ENCODE results near the gene ENTPD1. TPM values are rescaled to one million over a fixed set of nuclear protein-coding genes. Genes with fewer than 3 reads are reported as not detected.
"Not testable (repeated sequence)": the region's sequence is repeated elsewhere in the genome, so short reads cannot be mapped to it uniquely, and the experiment has no call there.

The ENTPD1 gene
- total and polyA plus RNA-seq, 2 experiments from 2014 or later: 1.5 to 8.9 TPM

DNA sequence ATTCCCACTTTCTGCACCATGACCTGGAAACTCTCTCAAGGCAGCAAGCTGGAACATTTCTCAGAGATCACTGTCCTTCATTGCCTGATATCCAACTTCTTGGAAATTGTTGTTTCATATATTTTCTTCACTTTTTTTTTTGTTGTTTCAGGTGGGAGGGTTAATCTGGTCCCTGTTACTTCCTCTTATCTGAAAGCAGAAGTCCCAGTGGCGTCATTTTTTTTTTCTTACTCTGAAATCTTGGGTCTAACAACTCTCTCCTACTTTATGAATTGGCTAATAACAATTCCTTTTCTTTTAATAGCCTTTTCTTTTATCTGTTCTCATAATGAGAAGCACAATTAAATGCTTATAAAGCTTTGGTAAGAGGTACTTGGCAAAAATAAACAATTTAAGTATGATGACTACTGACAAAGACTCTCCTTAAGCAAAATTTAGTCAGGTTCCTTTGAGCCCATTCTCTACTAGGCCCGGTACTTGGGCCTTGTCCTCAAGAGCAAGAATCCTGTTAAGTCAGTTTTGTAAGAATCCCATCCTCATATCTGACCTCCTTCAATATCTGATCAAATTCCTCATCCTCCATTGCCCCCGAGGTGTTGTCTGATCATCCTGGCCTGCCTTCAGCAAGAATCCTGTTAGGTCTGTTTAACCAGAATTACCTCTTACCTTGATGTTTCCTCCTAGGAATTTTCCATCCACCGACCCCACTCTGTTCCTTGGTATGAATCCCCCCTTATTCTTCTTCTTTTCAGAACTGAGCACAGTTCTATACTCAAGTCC, 140.3 kb downstream of the ENTPD1 start:
- H3K4me3 ChIP-seq: no peak overlapping the region
- no peak overlapping the region for H3K4me2 ChIP-seq
- H2AFZ ChIP-seq: no peak overlapping the region
- no peak for TF ChIP-seq EZH2 (IDR thresholded peaks at IDR 0.05; ENCODE audit: borderline replicate concordance)
- TF ChIP-seq, protein P1, sequence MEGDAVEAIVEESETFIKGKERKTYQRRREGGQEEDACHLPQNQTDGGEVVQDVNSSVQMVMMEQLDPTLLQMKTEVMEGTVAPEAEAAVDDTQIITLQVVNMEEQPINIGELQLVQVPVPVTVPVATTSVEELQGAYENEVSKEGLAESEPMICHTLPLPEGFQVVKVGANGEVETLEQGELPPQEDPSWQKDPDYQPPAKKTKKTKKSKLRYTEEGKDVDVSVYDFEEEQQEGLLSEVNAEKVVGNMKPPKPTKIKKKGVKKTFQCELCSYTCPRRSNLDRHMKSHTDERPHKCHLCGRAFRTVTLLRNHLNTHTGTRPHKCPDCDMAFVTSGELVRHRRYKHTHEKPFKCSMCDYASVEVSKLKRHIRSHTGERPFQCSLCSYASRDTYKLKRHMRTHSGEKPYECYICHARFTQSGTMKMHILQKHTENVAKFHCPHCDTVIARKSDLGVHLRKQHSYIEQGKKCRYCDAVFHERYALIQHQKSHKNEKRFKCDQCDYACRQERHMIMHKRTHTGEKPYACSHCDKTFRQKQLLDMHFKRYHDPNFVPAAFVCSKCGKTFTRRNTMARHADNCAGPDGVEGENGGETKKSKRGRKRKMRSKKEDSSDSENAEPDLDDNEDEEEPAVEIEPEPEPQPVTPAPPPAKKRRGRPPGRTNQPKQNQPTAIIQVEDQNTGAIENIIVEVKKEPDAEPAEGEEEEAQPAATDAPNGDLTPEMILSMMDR (IDR thresholded peaks at IDR 0.05; ENCODE audit: poor library complexity): no peak
- no peak for TF ChIP-seq EZH2phosphoT487 (IDR thresholded peaks at IDR 0.05; ENCODE audit: low read depth, severe bottlenecking, unreplicated experiment)
- no peaks in the 10 kb centered on the region for H3K9me2 ChIP-seq (replicated peaks; ENCODE audit: insufficient read depth)
- no peak overlapping the region for H3K27ac ChIP-seq
- no peaks in the 10 kb centered on the region for H3K79me2 ChIP-seq
- no peaks in the 10 kb centered on the region for H3K9me3 ChIP-seq (ENCODE audit: low read depth)
- no peaks in the 10 kb centered on the region for H3K36me3 ChIP-seq (replicated peaks; ENCODE audit: insufficient read depth, low read depth)
- H3K27me3 ChIP-seq: no peaks in the 10 kb centered on the region
- no peak for DNase-seq (ENCODE audit: low spot score)
- WGBS (ENCODE audit: low lambda C conversion rate, missing lambda C conversion rate): 76% methylated on average over 4 of the region's 4 CpGs
- H4K20me1 ChIP-seq (ENCODE audit: insufficient read depth, poor library complexity, severe bottlenecking): no peaks in the 10 kb centered on the region
- H3K4me1 ChIP-seq (ENCODE audit: insufficient read depth): no peaks in the 10 kb centered on the region

DNA sequence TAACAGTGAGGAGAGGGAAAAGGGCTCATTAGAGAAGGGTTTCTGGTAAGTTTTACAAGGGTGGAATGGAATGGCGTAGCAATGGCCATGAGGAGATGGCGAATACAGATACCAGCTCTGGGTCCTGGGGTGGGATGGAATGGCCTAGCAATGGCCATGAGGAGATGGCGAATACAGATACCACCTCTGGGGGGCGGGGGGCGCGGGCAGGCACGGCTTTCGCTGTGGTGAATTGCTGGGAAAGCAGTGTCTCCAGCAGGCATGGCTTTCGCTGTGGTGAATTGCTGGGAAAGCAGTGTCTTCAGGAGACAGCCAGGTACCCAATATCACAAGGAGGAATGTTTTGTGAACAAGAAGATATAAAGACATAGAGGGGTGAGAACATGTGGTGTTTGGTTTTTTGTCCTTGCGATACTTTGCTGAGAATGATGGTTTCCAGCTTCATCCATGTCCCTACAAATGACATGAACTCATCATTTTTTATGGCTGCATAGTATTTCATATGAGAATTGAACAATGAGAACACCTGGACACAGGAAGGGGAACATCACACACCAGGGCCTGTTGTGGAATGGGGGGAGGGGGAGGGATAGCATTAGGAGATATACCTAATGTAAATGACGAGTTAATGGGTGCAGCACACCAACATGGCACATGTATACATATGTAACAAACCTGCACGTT, 150.1 kb downstream of the ENTPD1 start:
- WGBS (ENCODE audit: low lambda C conversion rate, missing lambda C conversion rate): 99% methylated on average over 12 of the region's 12 CpGs
- H3K4me3 ChIP-seq; H3K36me3 ChIP-seq (replicated peaks; ENCODE audit: insufficient read depth, low read depth): not testable (repeated sequence)

DNA sequence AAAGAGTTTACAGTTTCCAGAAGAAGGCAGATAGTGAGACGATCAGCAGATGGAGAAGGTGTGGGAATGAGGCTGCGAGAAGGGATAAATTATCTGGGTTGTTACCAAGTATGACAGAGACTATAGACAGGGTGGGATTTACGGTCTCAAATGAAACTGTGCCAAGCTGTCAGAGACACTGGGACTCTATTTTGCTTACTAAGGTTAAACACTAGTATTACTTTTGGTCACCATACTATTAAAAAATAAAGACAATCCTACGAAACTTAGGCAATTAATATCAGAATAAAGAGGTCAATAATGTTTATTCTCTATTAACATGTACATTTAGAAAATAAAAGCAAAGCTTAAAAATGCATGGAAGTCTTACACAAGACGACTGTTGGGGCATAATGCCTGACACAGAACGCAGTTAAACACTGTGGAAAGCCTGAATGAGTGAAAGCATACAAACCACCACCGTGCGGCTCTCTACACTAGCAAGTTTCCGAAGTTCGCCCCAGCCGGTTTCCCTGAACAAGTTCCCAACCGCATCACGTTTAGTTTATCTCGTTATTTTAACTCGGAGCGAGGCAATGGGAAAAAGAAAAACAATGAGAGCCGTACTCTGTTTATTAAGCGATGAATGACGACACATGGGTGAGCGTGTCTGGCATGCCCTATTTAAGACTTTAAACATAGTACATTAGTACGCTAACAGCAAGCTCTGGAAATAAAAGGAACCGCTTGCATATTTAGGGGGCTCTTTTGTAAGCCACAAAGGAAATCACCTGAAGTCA, 150.9 kb downstream of the ENTPD1 start:
- DNase-seq (ENCODE audit: low spot score): peak; percentile 80
- TF ChIP-seq, protein P1 (IDR thresholded peaks at IDR 0.05; ENCODE audit: poor library complexity): peak; percentile 35
- TF ChIP-seq EZH2 (IDR thresholded peaks at IDR 0.05; ENCODE audit: borderline replicate concordance): no peak
- no peak for TF ChIP-seq EZH2phosphoT487 (IDR thresholded peaks at IDR 0.05; ENCODE audit: low read depth, severe bottlenecking, unreplicated experiment)
- H3K36me3 ChIP-seq (replicated peaks; ENCODE audit: insufficient read depth, low read depth): no peaks in the 10 kb centered on the region
- peak overlapping the region; percentile 93 for H2AFZ ChIP-seq
- H3K9me3 ChIP-seq (ENCODE audit: low read depth): no peaks in the 10 kb centered on the region
- peaks cover 4% of the 10 kb centered on the region for H3K4me1 ChIP-seq (ENCODE audit: insufficient read depth)
- peaks cover 7% of the 10 kb centered on the region for H3K79me2 ChIP-seq
- H3K4me2 ChIP-seq: peak overlapping the region; percentile 85
- H3K27ac ChIP-seq: peak overlapping the region; percentile 77
- H3K4me3 ChIP-seq: peak overlapping the region; percentile 68
- 15% methylated on average over 22 of the region's 22 CpGs for WGBS (ENCODE audit: low lambda C conversion rate, missing lambda C conversion rate)
- H3K27me3 ChIP-seq: no peaks in the 10 kb centered on the region
- no peaks in the 10 kb centered on the region for H4K20me1 ChIP-seq (ENCODE audit: insufficient read depth, poor library complexity, severe bottlenecking)
- H3K9me2 ChIP-seq (replicated peaks; ENCODE audit: insufficient read depth): no peaks in the 10 kb centered on the region

More for the DNA sequence above, 150.1 kb downstream of the ENTPD1 start:
- H3K9me2 ChIP-seq (replicated peaks; ENCODE audit: insufficient read depth); H3K27ac ChIP-seq; H2AFZ ChIP-seq; H3K79me2 ChIP-seq; H3K9me3 ChIP-seq (ENCODE audit: low read depth); H4K20me1 ChIP-seq (ENCODE audit: insufficient read depth, poor library complexity, severe bottlenecking); DNase-seq (ENCODE audit: low spot score); H3K27me3 ChIP-seq; H3K4me1 ChIP-seq (ENCODE audit: insufficient read depth): not testable (repeated sequence)
- peak overlapping the region; percentile 85 for H3K4me2 ChIP-seq

Measured in hepatocyte (in vitro differentiated cells).